Adrenal gland (tissue), 12 donors: Measurements from ENCODE around the gene BSN. TPM values are rescaled to one million over a fixed set of nuclear protein-coding genes. Genes with fewer than 3 reads are reported as not detected.
A peak's percentile ranks its signal among the peaks of the same experiment; 100 is the strongest.

Source experiments
- DNase-seq, 7 donors: peaks; one replicate each; pipeline ENCODE4 v3.0.0-alpha.2; 2019 to 2020
- H3K27ac ChIP-seq, 5 donors: fragments of 200-600 bp; sonication (generic) in 4 of 5; 1 replicate in 3 of 5; 2 replicates in 2 of 5; pipeline versions ENCODE4 v1.5.1 to v1.8.0; 2016 to 2020; ENCODE audit warnings: mild to moderate bottlenecking in 1 of 5
- H3K27me3 ChIP-seq: fragments of 200-600 bp; 2 replicates; pipeline ENCODE4 v1.8.0; 2021
- H3K36me3 ChIP-seq, 2 donors: fragments of 200-600 bp; replicated peaks in 1 of 2; 1 replicate in 1 of 2; 2 replicates in 1 of 2; pipeline versions ENCODE4 v1.5.1 to v1.8.0; 2018 to 2022
- H3K4me1 ChIP-seq, 2 donors: fragments of 200-600 bp; replicated peaks in 1 of 2; 1 replicate in 1 of 2; 2 replicates in 1 of 2; pipeline versions ENCODE4 v1.5.1 to v1.8.0; 2018 to 2021
- H3K4me3 ChIP-seq, 4 donors: fragments of 200-600 bp; sonication (generic) in 3 of 4; one replicate each; pipeline ENCODE4 v1.5.1; 2016 to 2018
- H3K9me3 ChIP-seq, 3 donors: fragments of 200-600 bp; sonication (generic) in 1 of 3; replicated peaks in 1 of 3; 1 replicate in 2 of 3; 2 replicates in 1 of 3; pipeline versions ENCODE4 v1.5.1 to v1.8.0; 2016 to 2021
- POLR2A ChIP-seq, 2 donors: fragments of 450-650 bp; IDR thresholded peaks; one replicate each; pipeline ENCODE4 v1.6.1; 2017; ENCODE audit warnings: antibody characterized with exemption in 2 of 2, mild to moderate bottlenecking in 2 of 2, moderate library complexity in 1 of 2
- WGBS, 4 donors: extraction: QIAGEN DNeasy Blood & Tissue Kit in 2 of 4; methylation state at CpG; one replicate each; pipeline versions ENCODE4 v1.1.5 to v1.1.7; 2013 to 2017; 5-methylcytosine and 5-hydroxymethylcytosine counted together
- intact Hi-C, 2 donors: fragments of 100-400 bp; cut with DNase I; formaldehyde crosslinking; loops; one replicate each; pipeline versions ENCODE4 v1.14.1 to v1.15.0; 2022 to 2023
- polyA plus RNA-seq, 3 donors: library from polyadenylated mRNA; stranded (reverse); fragments of 200-250 nt in 2 of 3; fragments of 350-450 nt in 1 of 3; fragmentation: Illumina TruSeq in 1 of 3; extraction: RNeasy Lipid Tissue Mini Kit (QIAGEN cat#74804) in 1 of 3; gene quantifications; one replicate each; pipeline ENCODE4 v1.2.3, GENCODE V29; 2013 to 2014
- total RNA-seq, 9 donors: library from RNA; depleted of rRNA in 4 of 9; stranded (reverse); fragments of >200 nt in 4 of 9; fragments of 120-200 nt in 1 of 9; fragmentation: NEBNext Ultra II Directional in 1 of 9; extraction: Animal tissue kit (Norgen Biotek cat#: 25700) in 1 of 9; gene quantifications; one replicate each; pipeline versions ENCODE4 v1.1.0 to v1.2.4, GENCODE V29; 2013 to 2023
- TF ChIP-seq, protein P1 (sequence below), 6 experiments: fragments of 450-650 bp in 4 of 6; fragments of 200-600 bp in 2 of 6; sonication (generic) in 1 of 6; IDR thresholded peaks; 1 replicate in 5 of 6; 2 replicates in 1 of 6; pipeline versions ENCODE4 v1.5.1 to v1.8.0; 2016 to 2021; ENCODE audit warnings: antibody characterized with exemption in 6 of 6, mild to moderate bottlenecking in 2 of 6, moderate library complexity in 1 of 6
- donor health status: healthy with polysubstance abuse.
- donor health status: Bipolar disorder and iron deficiency.
- donor health status: DM: yes; HTN: yes; CAD: no.
- donor health status: DM: no; HTN: no; CAD: no.
- donor health status: DM: no; HTN: no; CAD: no.
- donor health status: DM: yes; HTN: yes; CAD: no.

BSN gene
- total and polyA plus RNA-seq, 12 donors, result 0.27 to 4.6 (median 1.5) TPM

DNA sequence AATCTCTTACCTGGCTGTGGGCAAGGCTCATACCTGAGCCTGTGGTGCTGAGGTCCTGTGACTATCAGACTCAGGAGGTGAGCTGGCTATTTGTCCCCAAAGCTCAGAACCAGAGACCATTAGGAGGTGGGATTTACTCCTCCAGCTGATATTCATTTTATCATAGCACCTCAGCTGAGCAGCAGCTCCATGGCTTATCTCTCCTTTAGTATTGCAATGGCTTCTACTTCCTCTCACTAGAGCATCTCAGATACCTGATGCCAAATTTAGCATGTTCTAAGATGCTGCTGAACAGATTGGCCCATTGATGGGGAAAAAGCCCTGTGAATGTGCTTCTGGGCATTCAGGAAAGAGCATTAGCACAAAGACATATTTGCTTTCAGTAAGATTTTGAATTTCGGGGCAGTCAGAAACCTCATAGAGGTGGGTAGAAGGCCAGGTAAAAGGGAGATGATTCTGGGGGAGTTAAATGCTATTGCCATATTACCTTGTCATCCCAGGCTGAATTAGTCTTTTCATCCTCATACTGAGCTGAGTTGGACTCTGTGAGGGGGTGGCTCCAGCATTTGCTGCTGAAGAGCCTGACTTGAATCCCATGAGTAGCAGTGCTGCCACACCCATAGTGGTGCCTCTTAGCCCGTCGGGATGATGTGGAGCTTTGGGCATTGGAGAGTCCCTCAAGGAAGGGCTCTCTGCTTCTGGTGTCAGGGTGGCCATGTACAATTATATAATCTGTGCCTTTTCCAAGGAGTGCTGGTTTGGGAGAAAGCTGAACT lies 2.4 kb downstream of the BSN start:
- intact Hi-C loops, result no loop called here
- H3K27ac ChIP-seq, result no peak overlapping the region

DNA sequence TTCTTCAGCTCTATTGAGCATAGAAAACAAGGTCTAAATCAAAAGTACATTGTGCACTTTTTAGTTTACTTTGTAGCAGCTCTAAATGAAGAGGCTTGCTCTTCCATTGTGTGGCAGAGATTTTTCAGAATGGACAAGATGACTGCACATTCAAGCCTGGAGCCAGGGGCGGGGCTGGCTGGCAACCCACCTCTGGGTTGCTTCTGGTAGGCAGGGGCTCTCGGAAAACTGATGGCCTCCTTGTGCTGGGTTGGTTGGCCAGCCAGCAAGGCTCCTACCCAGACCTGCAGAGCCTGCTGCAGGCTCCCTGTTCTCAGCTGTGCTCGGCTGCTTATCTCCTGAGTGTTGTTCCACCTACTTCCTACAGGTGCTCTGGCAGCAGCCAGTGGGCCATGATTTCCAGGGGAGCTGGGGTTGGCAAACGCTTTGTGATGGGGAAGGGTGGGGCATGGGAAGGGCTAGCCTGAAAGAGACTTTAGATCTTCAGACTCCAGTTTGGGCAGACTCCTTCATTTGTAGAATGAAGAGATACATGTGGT lies 8.8 kb downstream of the BSN start:
- Histone ChIP-seq H3K27ac (no peak overlapping the region), H3K4me3 (no peak overlapping the region), H3K4me1 (no peaks in the 10 kb centered on the region), H3K9me3 (no peaks in the 10 kb centered on the region), H3K27me3 (no peaks in the 10 kb centered on the region), H3K36me3 (no peaks in the 10 kb centered on the region)
- WGBS, 4 donors, result 71 to 89% (median 79%) methylated on average over 3 to 4 of the region's 4 CpGs
- peak in 1 of 7 donors; percentile 45 for DNase-seq
- intact Hi-C loops, result no loop called here
- no peak for TF ChIP-seq POLR2A (IDR thresholded peaks at IDR 0.05)
- TF ChIP-seq, protein P1, sequence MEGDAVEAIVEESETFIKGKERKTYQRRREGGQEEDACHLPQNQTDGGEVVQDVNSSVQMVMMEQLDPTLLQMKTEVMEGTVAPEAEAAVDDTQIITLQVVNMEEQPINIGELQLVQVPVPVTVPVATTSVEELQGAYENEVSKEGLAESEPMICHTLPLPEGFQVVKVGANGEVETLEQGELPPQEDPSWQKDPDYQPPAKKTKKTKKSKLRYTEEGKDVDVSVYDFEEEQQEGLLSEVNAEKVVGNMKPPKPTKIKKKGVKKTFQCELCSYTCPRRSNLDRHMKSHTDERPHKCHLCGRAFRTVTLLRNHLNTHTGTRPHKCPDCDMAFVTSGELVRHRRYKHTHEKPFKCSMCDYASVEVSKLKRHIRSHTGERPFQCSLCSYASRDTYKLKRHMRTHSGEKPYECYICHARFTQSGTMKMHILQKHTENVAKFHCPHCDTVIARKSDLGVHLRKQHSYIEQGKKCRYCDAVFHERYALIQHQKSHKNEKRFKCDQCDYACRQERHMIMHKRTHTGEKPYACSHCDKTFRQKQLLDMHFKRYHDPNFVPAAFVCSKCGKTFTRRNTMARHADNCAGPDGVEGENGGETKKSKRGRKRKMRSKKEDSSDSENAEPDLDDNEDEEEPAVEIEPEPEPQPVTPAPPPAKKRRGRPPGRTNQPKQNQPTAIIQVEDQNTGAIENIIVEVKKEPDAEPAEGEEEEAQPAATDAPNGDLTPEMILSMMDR (IDR thresholded peaks at IDR 0.05), result no peak

More for the DNA sequence above, 2.4 kb downstream of the BSN start:
- WGBS, 4 donors, result 85 to 95% (median 89%) methylated on average over 1 to 3 of the region's 3 CpGs
- H3K36me3 ChIP-seq, result no peaks in the 10 kb centered on the region
- H3K9me3 ChIP-seq, result no peaks in the 10 kb centered on the region
- no peaks in the 10 kb centered on the region for H3K27me3 ChIP-seq
- no peak overlapping the region for H3K4me3 ChIP-seq
- no peak for TF ChIP-seq POLR2A (IDR thresholded peaks at IDR 0.05)
- TF ChIP-seq, protein P1 (IDR thresholded peaks at IDR 0.05), result no peak
- H3K4me1 ChIP-seq, result peaks cover 11 to 16% of the 10 kb centered on the region in 2 donors
- no peak for DNase-seq

DNA sequence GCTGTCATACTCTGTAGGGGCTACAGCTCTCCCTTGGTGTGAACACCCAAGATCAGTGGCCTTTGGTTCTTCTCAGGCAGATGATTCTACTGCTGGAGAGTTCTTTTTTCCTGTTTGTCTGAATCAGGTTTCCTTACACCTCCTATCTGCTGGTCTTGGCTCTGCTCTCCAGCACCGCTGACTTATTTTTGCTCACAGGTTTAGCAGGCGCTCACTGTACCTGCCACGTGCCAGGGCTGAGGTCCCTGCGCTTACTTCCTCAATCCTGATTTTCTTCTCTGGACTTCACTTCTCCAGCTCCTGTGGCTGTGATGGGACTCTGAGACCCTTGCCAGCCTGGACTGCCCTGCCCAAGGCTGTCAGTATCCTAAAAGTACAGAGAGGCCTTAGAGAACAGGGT lies 9.5 kb downstream of the BSN start:
- Histone ChIP-seq H3K27ac (no peak overlapping the region), H3K4me3 (no peak overlapping the region), H3K9me3 (no peaks in the 10 kb centered on the region), H3K36me3 (no peaks in the 10 kb centered on the region), H3K4me1 (no peaks in the 10 kb centered on the region), H3K27me3 (no peaks in the 10 kb centered on the region)
- 92 to 97% (median 96%) methylated on average over 4 of the region's 4 CpGs for WGBS, 4 donors
- DNase-seq, result peak in 1 of 7 donors; percentile 10
- TF ChIP-seq POLR2A (IDR thresholded peaks at IDR 0.05), result no peak
- TF ChIP-seq, protein P1 (IDR thresholded peaks at IDR 0.05), result no peak
- intact Hi-C loops, result no loop called here

DNA sequence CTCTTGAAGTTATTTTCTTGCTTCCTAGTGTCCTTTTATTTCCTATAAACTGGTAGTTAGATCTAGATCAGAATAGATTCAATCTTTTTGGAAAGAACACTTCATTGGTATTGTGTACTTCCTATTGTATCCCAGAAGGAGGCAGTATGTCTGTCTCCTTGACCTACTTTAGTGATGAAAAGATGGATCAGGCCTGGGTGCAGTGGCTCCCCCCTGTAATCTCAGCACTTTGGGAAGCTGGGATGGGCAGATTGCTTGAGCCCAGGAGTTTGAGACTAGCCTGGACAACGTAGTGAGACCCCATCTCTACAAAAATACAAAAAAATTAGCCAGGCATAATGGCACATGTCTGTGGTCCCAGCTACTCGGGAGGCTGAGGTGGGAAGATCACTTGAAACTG lies 12.0 kb downstream of the BSN start:
- TF ChIP-seq, protein P1 (IDR thresholded peaks at IDR 0.05), result no peak
- TF ChIP-seq POLR2A (IDR thresholded peaks at IDR 0.05), result no peak
- no peaks in the 10 kb centered on the region for H3K9me3 ChIP-seq
- no peaks in the 10 kb centered on the region for H3K4me1 ChIP-seq
- DNase-seq, result peak in 1 of 7 donors; percentile 2
- no peak overlapping the region for H3K27ac ChIP-seq
- H3K4me3 ChIP-seq, result no peak overlapping the region
- WGBS, 4 donors, result 68 to 82% (median 77%) methylated on average over 2 of the region's 2 CpGs
- intact Hi-C loops, result no loop called here
- H3K36me3 ChIP-seq, result no peaks in the 10 kb centered on the region
- no peaks in the 10 kb centered on the region for H3K27me3 ChIP-seq
